ENCODE measurements around the gene PNMA1. TPM values are rescaled to one million over a fixed set of nuclear protein-coding genes. Genes with fewer than 3 reads are reported as not detected.

Gene PNMA1
- total and polyA plus RNA-seq, 2 of the 13 experiments (the other 11 are each of a cell fraction or from before 2014, with no cell fraction given): 7.0 to 8.3 TPM

DNA sequence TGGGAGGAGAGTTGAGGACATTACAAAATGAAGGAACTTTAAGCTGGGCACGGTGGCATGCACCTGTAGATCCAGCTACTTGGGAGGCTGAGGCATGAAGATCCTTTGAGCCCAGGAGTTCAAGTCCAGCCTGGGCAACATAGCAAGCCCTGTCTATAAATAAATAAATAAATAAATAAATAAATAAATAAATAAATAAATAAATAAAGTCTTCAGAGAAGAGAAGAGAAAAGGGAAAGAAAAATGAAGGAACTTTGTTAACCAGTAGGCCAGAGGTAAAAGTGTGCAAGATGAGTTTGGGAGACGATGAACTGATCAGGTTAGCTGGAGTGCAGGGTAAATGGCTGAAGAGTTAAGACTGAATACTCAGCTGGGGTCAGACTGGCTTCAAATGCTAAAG, 20.1 kb downstream of the PNMA1 start (continued):
- TF ChIP-seq SNAPC5 (CRISPR knock-in tag; IDR thresholded peaks at IDR 0.05; ENCODE audit: borderline replicate concordance): no peak

GRCh38 chr14:73686901-73687300, 27.3 kb downstream of the PNMA1 start:
- intact Hi-C loops (cut with micrococcal nuclease; ENCODE audit: unreplicated experiment): no loop called here
- H3K36me3 ChIP-seq (replicated peaks in 1 of 2; ENCODE audit: control insufficient read depth in 1 of 2, insufficient read depth in 2 of 2, low read length in 2 of 2): no peaks in the 10 kb centered on the region
- no peaks in the 10 kb centered on the region for H3K27me3 ChIP-seq (ENCODE audit: control insufficient read depth in 1 of 2, insufficient read depth in 2 of 2, low read length in 2 of 2)
- no peak overlapping the region for H2AFZ ChIP-seq (ENCODE audit: low read length)
- DNase-seq (ENCODE audit: low spot score) (no peak), ATAC-seq (no peak), FAIRE-seq (no peak)
- TF ChIP-seq MBNL3 (CRISPR knock-in tag; conservative IDR thresholded peaks at IDR 0.05) (no peak), ZNF75D (CRISPR knock-in tag; IDR thresholded peaks at IDR 0.05; ENCODE audit: borderline replicate concordance) (no peak), PITX1 (CRISPR knock-in tag; IDR thresholded peaks at IDR 0.05) (no peak), ATF7 (IDR thresholded peaks at IDR 0.05) (no peak), ATF7 (CRISPR knock-in tag; IDR thresholded peaks at IDR 0.05) (no peak), ZNF367 (CRISPR knock-in tag; IDR thresholded peaks at IDR 0.05; ENCODE audit: borderline replicate concordance) (no peak), RBFOX2 (IDR thresholded peaks at IDR 0.05; ENCODE audit: low read depth, low read length) (no peak), ZNF143 (CRISPR knock-in tag; IDR thresholded peaks at IDR 0.05) (no peak), ZNF652 (CRISPR knock-in tag; IDR thresholded peaks at IDR 0.05; ENCODE audit: borderline replicate concordance, low read depth) (no peak), STAT5B (CRISPR knock-in tag; IDR thresholded peaks at IDR 0.05) (no peak), JUND (CRISPR knock-in tag; IDR thresholded peaks at IDR 0.05) (no peak), KDM4B (CRISPR knock-in tag; IDR thresholded peaks at IDR 0.05) (no peak), MXD1 (CRISPR knock-in tag; IDR thresholded peaks at IDR 0.05) (no peak), DNMT1 (CRISPR knock-in tag; IDR thresholded peaks at IDR 0.05) (no peak), ZNF430 (CRISPR knock-in tag; IDR thresholded peaks at IDR 0.05) (no peak), RFXAP (CRISPR knock-in tag; IDR thresholded peaks at IDR 0.05; ENCODE audit: borderline replicate concordance) (no peak), TBX3 (IDR thresholded peaks at IDR 0.05; ENCODE audit: borderline replicate concordance) (no peak), NFKB2 (CRISPR knock-in tag; IDR thresholded peaks at IDR 0.05; ENCODE audit: borderline replicate concordance) (no peak)
- no TSS peak for BruUV-seq (replicated peaks)
- H3K4me3 ChIP-seq (replicated peaks in 1 of 3; ENCODE audit: insufficient read depth in 1 of 3, low read depth in 2 of 3, low read length in 3 of 3): no peak overlapping the region
- H3K27ac ChIP-seq (ENCODE audit: extremely low read length, insufficient read depth, low read length): no peak overlapping the region
- CTCF ChIA-PET (ENCODE audit: low intra/inter-chr PET ratio, low total read pairs): no interaction called here
- no peaks in the 10 kb centered on the region for H3K4me1 ChIP-seq (ENCODE audit: insufficient read depth, low read length)
- in situ Hi-C loops (cut with HindIII; ENCODE audit: extremely low pct_ligation_motif_present, low pct_unique_long_range_greater_than_20kb): no loop called here
- H3K9me3 ChIP-seq (ENCODE audit: low read length): no peaks in the 10 kb centered on the region
- H3K4me2 ChIP-seq (ENCODE audit: low read depth, low read length): no peak overlapping the region
- H3K79me2 ChIP-seq (ENCODE audit: insufficient read depth, low read length): no peaks in the 10 kb centered on the region
- no peaks in the 10 kb centered on the region for H4K20me1 ChIP-seq (ENCODE audit: insufficient read depth, low read length)
- H3K9ac ChIP-seq (ENCODE audit: insufficient read depth, low read depth, low read length): no peak overlapping the region
- POLR2A ChIA-PET: no interaction called here
- 96% methylated on average over 3 of the region's 3 CpGs for WGBS (ENCODE audit: low lambda C conversion rate)

Data from HepG2 (cell line).